GM12864 (cell line): ENCODE data around the gene SRPK1.

Experiments
- DNase-seq: peaks from one replicate; pipeline ENCODE4 v3.0.0-alpha.2; 2011; ENCODE audit warnings: low read depth
- H3K4me3 ChIP-seq: 2 replicates; pipeline ENCODE4 v1.5.1; 2011; ENCODE audit warnings: mild to moderate bottlenecking, low read depth, low read length, control low read depth
- CTCF ChIP-seq: IDR thresholded peaks from 2 replicates; pipeline ENCODE4 v1.5.1; 2011; ENCODE audit warnings: low read depth, mild to moderate bottlenecking, moderate library complexity, low read length, control low read depth, inconsistent platforms; ENCODE audit errors: missing control alignments

Gene SRPK1

GRCh38 chr6:35784200-35784599, 136.7 kb downstream of the SRPK1 start:
- H3K4me3 ChIP-seq = no peak overlapping the region
- TF ChIP-seq CTCF = no peak
- DNase-seq = no peak
